Testis (tissue), 3 donors: ENCODE measurements around the gene ZNF80. TPM values are rescaled to one million over a fixed set of nuclear protein-coding genes. Genes with fewer than 3 reads are reported as not detected.

Experiments used
- DNase-seq: peaks from one replicate; pipeline ENCODE4 v3.0.0-alpha.2; 2019
- H3K27ac ChIP-seq, 2 donors: fragments of 200-600 bp; sonication (generic); one replicate each; pipeline ENCODE4 v1.5.1; 2019
- H3K27me3 ChIP-seq: fragments of 200-600 bp; sonication (generic); one replicate; pipeline ENCODE4 v1.5.1; 2019
- H3K36me3 ChIP-seq: fragments of 200-600 bp; sonication (generic); one replicate; pipeline ENCODE4 v1.5.1; 2017; ENCODE audit warnings: low read depth; ENCODE audit errors: missing control alignments
- H3K4me1 ChIP-seq: fragments of 200-600 bp; sonication (generic); one replicate; pipeline ENCODE4 v1.5.1; 2019
- H3K4me3 ChIP-seq, 2 donors: fragments of 200-600 bp; sonication (generic); one replicate each; pipeline ENCODE4 v1.5.1; 2017 to 2019
- H3K9me3 ChIP-seq: fragments of 200-600 bp; sonication (generic); one replicate; pipeline ENCODE4 v1.5.1; 2017
- POLR2A ChIP-seq: fragments of 450-650 bp; IDR thresholded peaks from one replicate; pipeline ENCODE4 v1.6.1; 2017; ENCODE audit warnings: antibody characterized with exemption, mild to moderate bottlenecking, moderate library complexity
- intact Hi-C: fragments of 100-400 bp; cut with DNase I; formaldehyde crosslinking; loops from one replicate; pipeline ENCODE4 v1.15.1; 2023; ENCODE audit warnings: low total_unique reads
- polyA plus RNA-seq: library from polyadenylated mRNA; stranded (reverse); fragments of 350-450 nt; fragmentation: Illumina TruSeq; extraction: RNeasy Lipid Tissue Mini Kit (QIAGEN cat#74804); gene quantifications from one replicate; pipeline ENCODE4 v1.2.3, GENCODE V29; 2014; ENCODE audit warnings: low read depth, low replicate concordance; ENCODE audit not compliant: insufficient read depth
- total RNA-seq, 2 donors: library from RNA; depleted of rRNA; stranded (reverse); fragments of >200 nt; gene quantifications; one replicate each; pipeline ENCODE4 v1.2.3, GENCODE V29; 2016
- TF ChIP-seq, protein P1 (sequence below), 3 experiments: fragments of 450-650 bp in 2 of 3; fragments of 200-600 bp in 1 of 3; sonication (generic) in 1 of 3; IDR thresholded peaks; one replicate each; pipeline ENCODE4 v1.5.1; 2016 to 2019; ENCODE audit warnings: antibody characterized with exemption in 3 of 3, mild to moderate bottlenecking in 2 of 3, moderate library complexity in 1 of 3

The ZNF80 gene
- total and polyA plus RNA-seq, 3 donors from 2014 or later, result 0.47 to 0.74 TPM; not detected in 1

DNA sequence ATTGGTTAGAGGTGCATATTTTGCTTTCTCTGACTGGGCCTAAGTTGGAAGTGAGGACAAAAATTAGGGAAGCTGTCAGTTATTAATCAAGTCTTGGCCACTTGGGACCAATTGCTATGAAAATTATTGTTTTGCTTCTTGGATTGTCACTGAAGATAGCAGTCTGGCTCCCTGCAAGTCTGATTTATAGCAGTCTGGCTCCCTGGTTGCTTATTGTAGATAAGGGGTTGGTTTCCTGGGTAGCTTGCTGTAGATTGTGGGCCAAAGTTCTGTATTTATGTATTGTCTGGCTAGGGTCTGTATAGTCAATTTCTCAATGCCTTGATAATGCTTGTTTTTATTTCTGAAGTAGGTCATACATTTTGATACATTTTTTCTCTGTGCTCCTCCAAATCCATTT, 45.2 kb downstream of the ZNF80 start:
- no peak overlapping the region for H3K27ac ChIP-seq
- no peak overlapping the region for H3K4me3 ChIP-seq
- no peak for TF ChIP-seq POLR2A
- TF ChIP-seq, protein P1, sequence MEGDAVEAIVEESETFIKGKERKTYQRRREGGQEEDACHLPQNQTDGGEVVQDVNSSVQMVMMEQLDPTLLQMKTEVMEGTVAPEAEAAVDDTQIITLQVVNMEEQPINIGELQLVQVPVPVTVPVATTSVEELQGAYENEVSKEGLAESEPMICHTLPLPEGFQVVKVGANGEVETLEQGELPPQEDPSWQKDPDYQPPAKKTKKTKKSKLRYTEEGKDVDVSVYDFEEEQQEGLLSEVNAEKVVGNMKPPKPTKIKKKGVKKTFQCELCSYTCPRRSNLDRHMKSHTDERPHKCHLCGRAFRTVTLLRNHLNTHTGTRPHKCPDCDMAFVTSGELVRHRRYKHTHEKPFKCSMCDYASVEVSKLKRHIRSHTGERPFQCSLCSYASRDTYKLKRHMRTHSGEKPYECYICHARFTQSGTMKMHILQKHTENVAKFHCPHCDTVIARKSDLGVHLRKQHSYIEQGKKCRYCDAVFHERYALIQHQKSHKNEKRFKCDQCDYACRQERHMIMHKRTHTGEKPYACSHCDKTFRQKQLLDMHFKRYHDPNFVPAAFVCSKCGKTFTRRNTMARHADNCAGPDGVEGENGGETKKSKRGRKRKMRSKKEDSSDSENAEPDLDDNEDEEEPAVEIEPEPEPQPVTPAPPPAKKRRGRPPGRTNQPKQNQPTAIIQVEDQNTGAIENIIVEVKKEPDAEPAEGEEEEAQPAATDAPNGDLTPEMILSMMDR (IDR thresholded peaks at IDR 0.05), result no peak
- DNase-seq, result no peak
- H3K27me3 ChIP-seq, result no peaks in the 10 kb centered on the region
- H3K4me1 ChIP-seq, result peaks cover 3% of the 10 kb centered on the region
- H3K36me3 ChIP-seq, result no peaks in the 10 kb centered on the region
- no peaks in the 10 kb centered on the region for H3K9me3 ChIP-seq
- intact Hi-C loops, result no loop called here

DNA sequence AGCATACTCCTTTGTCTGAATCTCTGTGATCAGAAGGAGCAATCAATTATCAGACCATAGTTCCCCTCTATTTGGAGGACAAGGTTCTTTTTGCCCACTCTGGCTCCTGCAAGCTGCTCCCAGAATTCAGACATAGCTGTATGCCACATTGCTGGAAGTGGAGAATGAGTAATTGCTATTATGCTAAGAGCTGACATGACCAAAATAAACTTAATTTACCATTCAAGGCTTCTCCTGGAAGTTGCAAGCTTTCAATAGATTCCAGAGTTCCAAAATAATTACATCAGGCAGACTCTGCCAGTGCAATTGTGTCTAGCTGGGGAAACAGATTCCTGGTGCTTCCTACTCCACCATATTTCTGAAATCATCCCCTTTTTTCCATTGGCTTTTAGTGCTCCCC, 50.9 kb downstream of the ZNF80 start:
- no peak overlapping the region for H3K27ac ChIP-seq
- intact Hi-C loops, result no loop called here
- no peaks in the 10 kb centered on the region for H3K36me3 ChIP-seq
- H3K4me3 ChIP-seq, result no peak overlapping the region
- TF ChIP-seq POLR2A, result no peak
- TF ChIP-seq, protein P1 (IDR thresholded peaks at IDR 0.05), result no peak
- no peaks in the 10 kb centered on the region for H3K9me3 ChIP-seq
- no peak for DNase-seq
- H3K4me1 ChIP-seq, result no peaks in the 10 kb centered on the region
- no peaks in the 10 kb centered on the region for H3K27me3 ChIP-seq

Other genes starting within 250 kb of the ZNF80 start
- gene CCDC191, start 181.1 kb downstream of the ZNF80 start, total RNA-seq, result 10 to 100 TPM; 13.9 to 22.5 TPM
- gene CCDC191, start 181.1 kb downstream of the ZNF80 start, polyA plus RNA-seq, result 14.2 TPM
- 10 to 100 TPM; 24.0 to 29.5 TPM for gene QTRT2, start 180.8 kb downstream of the ZNF80 start, total RNA-seq
- 17.9 TPM for gene QTRT2, start 180.8 kb downstream of the ZNF80 start, polyA plus RNA-seq
- gene DRD3, start 58.5 kb downstream of the ZNF80 start, total RNA-seq, result under 1 TPM; 0.37 to 0.39 TPM
- gene DRD3, start 58.5 kb downstream of the ZNF80 start, polyA plus RNA-seq, result 0.94 TPM
- 1 to 10 TPM in 1 of 2 donors, under 1 TPM in 1; 0.50 to 1.2 TPM for gene TIGIT, start 56.5 kb upstream of the ZNF80 start, total RNA-seq
- gene TIGIT, start 56.5 kb upstream of the ZNF80 start, polyA plus RNA-seq, result 1.4 TPM